Measurements from ENCODE around the gene TRPM5. TPM values are rescaled to one million over a fixed set of nuclear protein-coding genes. Genes with fewer than 3 reads are reported as not detected.

TRPM5 gene
- total RNA-seq, 1 donor from 2014 or later: 0.09 TPM

- Mint-ChIP-seq H3K4me3 (peak overlapping the region; percentile 78), H3K27ac (ENCODE audit: unreplicated experiment) (no peak overlapping the region), H3K9me3 (no peaks in the 10 kb centered on the region), H3K27me3 (ENCODE audit: low read depth) (peaks cover 5% of the 10 kb centered on the region), H3K36me3 (ENCODE audit: low read depth) (no peaks in the 10 kb centered on the region), H3K4me1 (peaks cover 11% of the 10 kb centered on the region)
- TF ChIP-seq CTCF (conservative IDR thresholded peaks at IDR 0.05): no peak
- no peak for DNase-seq (ENCODE audit: low read depth, low spot score)
Measured at GRCh38 chr11:2402890-2403645, 41.2 kb downstream of the TRPM5 start.

GRCh38 chr11:2402106-2402505, 42.2 kb downstream of the TRPM5 start:
- H3K4me3 Mint-ChIP-seq: peak overlapping the region; percentile 97
- peak overlapping the region; percentile 19 for H3K27ac Mint-ChIP-seq (ENCODE audit: unreplicated experiment)
- no peak for TF ChIP-seq CTCF (conservative IDR thresholded peaks at IDR 0.05)
- no peaks in the 10 kb centered on the region for H3K9me3 Mint-ChIP-seq
- H3K4me1 Mint-ChIP-seq: peaks cover 11% of the 10 kb centered on the region
- H3K36me3 Mint-ChIP-seq (ENCODE audit: low read depth): no peaks in the 10 kb centered on the region
- DNase-seq (ENCODE audit: low read depth, low spot score): no peak
- peaks cover 5% of the 10 kb centered on the region for H3K27me3 Mint-ChIP-seq (ENCODE audit: low read depth)

- peak overlapping the region; percentile 88 for H3K27ac Mint-ChIP-seq (ENCODE audit: unreplicated experiment)
- peak overlapping the region; percentile 97 for H3K4me3 Mint-ChIP-seq
- H3K27me3 Mint-ChIP-seq (ENCODE audit: low read depth): peaks cover 5% of the 10 kb centered on the region
- H3K36me3 Mint-ChIP-seq (ENCODE audit: low read depth): no peaks in the 10 kb centered on the region
- H3K9me3 Mint-ChIP-seq: no peaks in the 10 kb centered on the region
- TF ChIP-seq CTCF (conservative IDR thresholded peaks at IDR 0.05): no peak
- DNase-seq (ENCODE audit: low read depth, low spot score): no peak
- peaks cover 11% of the 10 kb centered on the region for H3K4me1 Mint-ChIP-seq
Measured at GRCh38 chr11:2401436-2401984, 42.8 kb downstream of the TRPM5 start.

- Mint-ChIP-seq H3K27me3 (ENCODE audit: low read depth) (peaks cover 5% of the 10 kb centered on the region), H3K27ac (ENCODE audit: unreplicated experiment) (peak overlapping the region; percentile 88), H3K4me3 (peak overlapping the region; percentile 97), H3K4me1 (peaks cover 11% of the 10 kb centered on the region), H3K36me3 (ENCODE audit: low read depth) (no peaks in the 10 kb centered on the region), H3K9me3 (no peaks in the 10 kb centered on the region)
- DNase-seq (ENCODE audit: low read depth, low spot score): no peak
- TF ChIP-seq CTCF (conservative IDR thresholded peaks at IDR 0.05): no peak
Measured at GRCh38 chr11:2400762-2401435, 43.4 kb downstream of the TRPM5 start.

GRCh38 chr11:2400069-2400761, 44.1 kb downstream of the TRPM5 start, which contains the start of gene TSSC4:
Gene TSSC4, plus strand, starts transcription at chr11:2400750. Its CDS starts 1,884 bp downstream, at chr11:2402634.
- peak; percentile 100 for DNase-seq (ENCODE audit: low read depth, low spot score)
- peak; percentile 99 for TF ChIP-seq CTCF (conservative IDR thresholded peaks at IDR 0.05)
- Mint-ChIP-seq H3K9me3 (no peaks in the 10 kb centered on the region), H3K27ac (ENCODE audit: unreplicated experiment) (peak within 1 kb of the TSS; percentile 88), H3K4me1 (peaks cover 11% of the 10 kb centered on the region), H3K4me3 (peak within 1 kb of the TSS; percentile 97), H3K36me3 (ENCODE audit: low read depth) (no peaks in the 10 kb centered on the region), H3K27me3 (ENCODE audit: low read depth) (peaks cover 5% of the 10 kb centered on the region)

Measured in neural crest cell (in vitro differentiated cells).